Measurements from ENCODE around the gene DNAJB1. TPM values are rescaled to one million over a fixed set of nuclear protein-coding genes. Genes with fewer than 3 reads are reported as not detected.

DNAJB1 gene
- total RNA-seq, 1 experiment from 2014 or later = 126 TPM

DNA sequence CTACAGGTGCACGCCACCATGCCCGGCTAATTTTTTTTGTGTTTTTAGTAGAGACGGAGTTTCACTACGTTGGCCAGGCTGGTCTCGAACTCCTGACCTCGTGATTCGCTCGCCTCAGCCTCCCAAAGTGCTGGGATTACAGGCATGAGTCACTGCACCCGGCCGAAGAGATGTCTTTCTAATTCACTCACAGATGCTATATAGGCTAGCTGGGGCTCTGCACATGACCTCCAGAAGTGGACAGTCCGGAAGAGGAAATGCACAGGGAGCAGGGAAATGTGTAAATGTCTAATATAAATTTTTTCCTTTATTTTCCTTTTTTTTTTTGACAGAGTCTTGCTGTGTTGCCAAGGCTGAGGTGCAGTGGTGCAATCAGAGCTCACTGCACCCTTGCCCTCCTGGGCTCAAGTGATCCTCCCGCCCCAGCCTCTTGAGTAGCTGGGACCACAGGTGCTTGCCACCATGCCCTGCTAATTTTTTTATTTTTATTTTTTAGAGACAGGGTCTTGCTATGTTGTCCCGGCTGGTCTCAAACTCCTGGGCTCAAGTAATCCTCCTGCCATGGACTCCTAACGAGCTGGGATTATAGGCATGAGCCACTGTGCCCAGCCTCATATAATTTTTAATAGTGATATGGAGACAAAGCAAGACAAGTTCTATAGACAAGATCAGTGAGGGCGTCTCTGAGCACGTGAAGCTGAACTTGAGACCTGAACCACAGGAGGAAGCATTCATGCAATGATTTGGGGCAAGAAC, 30.6 kb downstream of the DNAJB1 start:
- Histone ChIP-seq H3K36me3 (peaks cover 73% of the 10 kb centered on the region), H3K4me3 (no peak overlapping the region), H3K27me3 (replicated peaks) (no peaks in the 10 kb centered on the region), H3K4me1 (replicated peaks) (no peaks in the 10 kb centered on the region), H3K27ac (no peak overlapping the region), H3K9me3 (replicated peaks) (no peaks in the 10 kb centered on the region)
- DNase-seq (ENCODE audit: low read depth in 1 of 2, low spot score in 2 of 2) = no peak

DNA sequence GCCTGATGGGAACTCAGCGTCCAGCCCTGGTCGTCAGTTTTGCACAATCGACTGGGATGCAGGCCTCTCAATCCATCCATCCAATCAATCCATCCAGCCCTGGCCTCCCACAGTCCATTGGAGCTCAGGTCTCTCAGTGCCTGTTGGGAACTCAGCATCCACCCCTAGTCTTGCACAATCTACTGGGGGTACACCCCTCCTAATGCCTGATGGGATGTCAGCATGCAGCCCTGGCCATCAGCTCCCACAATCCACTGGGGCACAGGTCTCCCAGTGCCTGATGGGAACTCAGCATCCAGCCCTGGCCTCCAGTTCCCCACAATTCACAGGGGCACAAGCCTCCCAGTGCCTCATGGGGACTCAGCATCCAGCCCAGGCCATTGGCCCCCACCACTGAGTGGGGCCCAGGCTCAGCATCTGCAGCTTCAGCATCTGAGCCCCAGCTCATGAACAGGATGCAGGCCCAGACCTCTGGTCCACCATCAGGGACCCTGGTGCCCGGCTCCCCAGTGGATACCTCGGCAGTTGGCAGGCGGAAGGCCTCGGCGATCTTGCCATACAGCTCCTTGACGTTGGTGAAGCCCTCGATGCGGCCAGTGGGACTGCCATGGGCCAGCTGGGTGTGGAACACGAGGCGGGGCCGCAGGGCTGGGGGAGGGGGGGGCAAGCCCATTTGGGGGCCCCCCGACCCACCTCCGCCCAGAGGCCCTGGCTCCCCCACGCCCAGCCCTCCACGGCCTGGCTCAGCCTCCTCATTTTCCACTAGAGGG, 35.8 kb downstream of the DNAJB1 start:
- Histone ChIP-seq H3K36me3 (peaks cover 79% of the 10 kb centered on the region), H3K4me3 (no peak overlapping the region), H3K9me3 (replicated peaks) (no peaks in the 10 kb centered on the region), H3K27me3 (replicated peaks) (no peaks in the 10 kb centered on the region), H3K4me1 (replicated peaks) (no peaks in the 10 kb centered on the region), H3K27ac (no peak overlapping the region)
- no peak for DNase-seq (ENCODE audit: low read depth in 1 of 2, low spot score in 2 of 2)

DNA sequence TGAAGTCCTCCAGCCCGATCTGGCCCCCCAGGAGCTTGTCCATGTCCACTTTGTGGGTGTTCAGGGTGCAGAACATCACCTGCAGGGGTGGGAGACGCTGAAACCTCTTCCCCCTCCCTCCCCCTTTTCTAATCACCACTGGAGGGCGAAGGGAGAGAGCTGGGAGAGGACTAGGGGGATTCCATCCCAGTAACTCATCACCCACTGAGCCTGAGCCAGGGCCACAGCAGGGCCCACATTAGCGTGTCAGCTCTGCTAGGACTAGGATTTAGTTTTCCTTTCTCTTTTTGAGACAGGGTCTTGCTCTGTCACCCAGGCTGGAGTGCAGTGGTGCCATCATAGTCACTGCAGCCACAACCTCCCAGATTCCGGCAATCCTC, 37.5 kb downstream of the DNAJB1 start:
- H3K9me3 ChIP-seq (replicated peaks) = no peaks in the 10 kb centered on the region
- peaks cover 70% of the 10 kb centered on the region for H3K36me3 ChIP-seq
- H3K4me3 ChIP-seq = no peak overlapping the region
- no peak for DNase-seq (ENCODE audit: low read depth in 1 of 2, low spot score in 2 of 2)
- peaks cover 4% of the 10 kb centered on the region for H3K4me1 ChIP-seq (replicated peaks)
- no peaks in the 10 kb centered on the region for H3K27me3 ChIP-seq (replicated peaks)
- no peak overlapping the region for H3K27ac ChIP-seq

DNA sequence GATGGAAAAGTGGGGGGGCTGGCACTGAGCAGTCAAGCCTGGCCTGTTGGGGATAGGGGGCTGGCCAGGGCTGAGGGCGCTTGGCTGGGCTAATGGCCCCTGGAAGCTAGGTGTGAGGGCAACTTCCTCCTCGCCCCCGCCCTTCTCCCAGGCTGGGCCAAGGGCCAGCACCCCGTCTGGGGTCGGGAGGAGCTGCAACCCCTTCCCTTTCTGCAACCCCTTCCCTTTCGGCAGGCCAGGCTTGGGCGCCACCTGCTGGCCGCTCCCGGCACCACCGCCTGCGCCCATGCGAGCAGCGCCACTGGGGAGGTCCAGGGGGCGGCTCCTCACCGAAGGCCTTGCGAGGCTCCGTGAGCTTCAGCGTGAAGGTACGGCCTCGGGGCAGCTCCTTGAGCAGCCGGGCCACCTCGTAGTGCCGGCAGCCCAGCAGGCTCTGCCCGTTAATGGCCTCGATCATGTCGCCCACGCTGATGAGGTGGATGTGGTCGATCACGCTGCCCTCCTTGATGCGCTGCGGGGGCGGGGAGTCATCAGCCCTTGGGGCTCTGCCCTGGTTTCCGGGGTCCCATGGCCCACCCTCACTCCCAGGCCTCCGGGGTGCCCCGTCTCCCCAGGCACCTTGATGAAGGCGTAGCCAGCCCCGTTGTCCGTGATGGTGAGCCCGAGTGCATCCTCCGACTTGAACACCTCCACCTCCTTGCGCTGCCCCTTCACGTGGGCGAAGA, 38.1 kb downstream of the DNAJB1 start:
- Histone ChIP-seq H3K4me3 (no peak overlapping the region), H3K4me1 (replicated peaks) (peaks cover 9% of the 10 kb centered on the region)

DNA sequence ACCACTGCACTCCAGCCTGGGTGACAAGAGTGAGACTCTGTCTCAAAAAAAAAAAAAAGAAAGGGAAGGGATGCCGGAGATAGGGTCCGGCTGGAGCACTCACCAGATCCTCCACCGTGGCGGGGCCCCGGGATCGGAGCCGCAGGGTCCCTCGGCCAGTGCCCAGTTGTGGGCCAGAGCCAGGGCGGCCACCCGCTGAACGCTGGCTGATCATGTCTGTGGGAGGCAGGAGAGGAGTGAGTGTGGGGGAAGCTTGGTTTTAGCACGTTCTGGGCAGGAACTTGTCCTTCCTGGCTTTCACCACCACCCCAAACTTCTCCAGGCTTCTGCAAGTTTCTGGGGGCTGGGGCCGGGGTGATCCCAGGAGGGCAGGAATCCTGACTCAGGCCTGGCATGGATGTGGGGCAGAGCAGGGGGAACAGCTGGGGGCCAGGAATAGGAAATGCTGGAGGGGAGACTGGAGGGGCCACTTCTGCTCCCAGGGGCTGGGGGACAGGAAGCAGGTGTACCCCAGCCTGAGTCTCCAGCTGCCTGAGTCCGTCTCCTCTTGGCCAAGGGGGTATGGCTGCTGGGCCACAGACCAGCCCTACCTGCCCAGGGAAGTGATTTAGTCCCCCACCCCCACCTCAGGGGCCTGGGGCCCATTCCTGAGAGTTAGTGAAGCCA, 38.8 kb downstream of the DNAJB1 start:
- DNase-seq (ENCODE audit: low read depth in 1 of 2, low spot score in 2 of 2) = no peak
- no peak overlapping the region for H3K4me3 ChIP-seq
- H3K9me3 ChIP-seq (replicated peaks) = no peaks in the 10 kb centered on the region
- peaks cover 13% of the 10 kb centered on the region for H3K4me1 ChIP-seq (replicated peaks)
- H3K27me3 ChIP-seq (replicated peaks) = peaks cover 6% of the 10 kb centered on the region; the same call in 1 of the 2 replicates
- peaks cover 66% of the 10 kb centered on the region for H3K36me3 ChIP-seq
- no peak overlapping the region for H3K27ac ChIP-seq

More for the DNA sequence above, 38.1 kb downstream of the DNAJB1 start:
- peaks cover 69% of the 10 kb centered on the region for H3K36me3 ChIP-seq
- peaks cover under 1% of the 10 kb centered on the region; the same call in 1 of the 2 replicates for H3K27me3 ChIP-seq (replicated peaks)
- H3K9me3 ChIP-seq (replicated peaks) = no peaks in the 10 kb centered on the region
- H3K27ac ChIP-seq = no peak overlapping the region
- no peak for DNase-seq (ENCODE audit: low read depth in 1 of 2, low spot score in 2 of 2)

DNA sequence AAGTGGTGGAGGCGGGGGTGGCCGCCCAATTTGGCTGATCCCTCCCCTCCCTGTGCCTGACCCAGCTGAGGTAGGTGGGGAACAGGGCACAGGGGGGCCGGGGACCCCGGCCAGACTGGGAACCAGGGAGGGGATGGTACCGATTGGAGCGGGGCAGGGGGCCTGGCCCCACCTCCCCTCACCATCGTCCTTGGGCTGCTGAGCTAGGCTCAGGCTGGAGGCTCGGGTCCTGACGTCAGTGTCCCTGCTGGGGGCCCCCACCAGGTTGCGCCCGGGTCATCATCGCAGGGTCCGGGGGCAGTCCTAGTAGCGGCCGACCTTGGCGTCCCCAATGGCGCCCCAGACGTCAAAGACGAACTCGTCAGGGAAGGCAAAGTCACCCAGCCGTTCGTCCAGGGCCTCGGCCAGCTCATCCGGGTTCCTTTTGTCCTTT, 40.1 kb downstream of the DNAJB1 start:
- H3K27ac ChIP-seq = no peak overlapping the region
- peaks cover 7% of the 10 kb centered on the region; the same call in 1 of the 2 replicates for H3K27me3 ChIP-seq (replicated peaks)
- no peak overlapping the region for H3K4me3 ChIP-seq
- no peaks in the 10 kb centered on the region for H3K9me3 ChIP-seq (replicated peaks)
- peaks cover 13% of the 10 kb centered on the region for H3K4me1 ChIP-seq (replicated peaks)
- H3K36me3 ChIP-seq = peaks cover 56% of the 10 kb centered on the region
- DNase-seq (ENCODE audit: low read depth in 1 of 2, low spot score in 2 of 2) = no peak

DNA sequence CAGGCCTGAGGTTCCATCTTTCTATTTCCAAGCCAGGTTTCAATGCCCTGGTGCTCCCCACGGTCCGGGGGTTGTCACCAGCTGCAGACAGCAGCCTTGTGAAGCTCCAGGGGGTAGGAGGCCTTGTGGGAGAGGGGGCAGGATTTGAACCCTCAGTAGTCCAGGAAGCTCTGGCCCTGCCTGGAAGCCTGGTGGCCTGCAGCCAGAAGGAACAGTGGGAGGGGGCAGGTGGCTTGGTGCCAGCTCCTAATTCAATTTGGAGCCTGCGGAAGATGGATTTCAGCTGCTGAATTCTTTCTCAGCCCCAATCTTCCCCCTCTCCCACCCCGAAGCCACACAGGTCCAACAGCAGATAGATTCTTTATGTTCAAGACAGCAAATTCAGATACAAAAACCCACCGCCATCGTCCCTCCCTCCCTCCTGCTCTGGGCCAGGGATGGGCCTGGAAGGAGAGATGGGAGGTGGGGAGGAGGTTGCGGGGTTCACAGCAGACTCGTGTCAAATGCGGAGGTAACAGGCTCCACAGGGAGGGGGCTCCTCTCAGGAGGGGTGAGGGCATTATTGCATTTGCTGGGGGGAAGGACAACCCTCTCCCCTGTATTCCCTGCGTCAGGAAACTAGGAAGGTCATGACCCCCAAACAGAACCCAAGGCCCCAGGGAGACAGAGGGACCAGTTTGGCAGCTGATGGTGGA, 40.6 kb downstream of the DNAJB1 start:
- DNase-seq (ENCODE audit: low read depth in 1 of 2, low spot score in 2 of 2) = no peak
- Histone ChIP-seq H3K4me1 (replicated peaks) (peaks cover 15% of the 10 kb centered on the region), H3K9me3 (replicated peaks) (no peaks in the 10 kb centered on the region), H3K27me3 (replicated peaks) (peaks cover 8% of the 10 kb centered on the region; the same call in 1 of the 2 replicates), H3K36me3 (peaks cover 51% of the 10 kb centered on the region), H3K4me3 (no peak overlapping the region), H3K27ac (no peak overlapping the region)

DNA sequence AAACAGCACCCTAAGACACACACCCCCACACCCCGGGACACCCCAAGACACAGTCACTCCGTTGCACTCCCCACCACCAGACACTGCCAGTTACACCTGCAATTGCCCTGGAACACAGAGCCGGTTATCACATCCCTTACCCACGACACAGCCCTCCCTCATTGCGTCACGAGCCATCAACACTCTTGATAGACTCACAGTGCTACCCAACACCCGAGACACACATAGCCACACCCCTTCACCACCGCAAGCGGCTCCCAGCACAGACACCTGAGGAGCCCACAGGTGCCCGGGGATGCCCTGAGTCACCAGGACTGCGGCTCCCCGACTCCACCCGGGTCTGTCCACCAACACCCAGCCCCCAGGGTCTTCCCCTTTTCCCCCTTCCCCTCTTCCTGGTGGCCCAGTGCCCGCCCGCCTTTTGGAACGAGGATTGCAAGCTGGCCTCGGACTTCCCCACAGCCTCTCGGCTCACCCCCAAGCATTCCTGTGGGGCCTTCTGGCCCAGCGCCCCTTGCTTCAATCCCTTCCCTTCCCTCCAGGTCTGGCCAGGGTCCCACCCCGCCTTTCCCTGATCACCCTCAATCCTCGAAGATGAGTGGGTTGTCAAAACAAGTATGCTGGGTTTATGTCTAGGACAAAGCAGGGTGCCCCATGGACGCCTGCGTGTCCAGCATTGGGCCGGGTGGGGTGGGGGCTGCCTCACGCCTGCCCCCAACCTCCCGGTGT, 41.4 kb downstream of the DNAJB1 start:
- Histone ChIP-seq H3K27ac (no peak overlapping the region), H3K4me3 (no peak overlapping the region), H3K36me3 (peaks cover 43% of the 10 kb centered on the region), H3K4me1 (replicated peaks) (peaks cover 22% of the 10 kb centered on the region), H3K27me3 (replicated peaks) (peaks cover 8% of the 10 kb centered on the region; the same call in 1 of the 2 replicates), H3K9me3 (replicated peaks) (0 out of 2 replicates have a peak, but pooled peaks cover 2% of the 10 kb centered on the region)
- no peak for DNase-seq (ENCODE audit: low read depth in 1 of 2, low spot score in 2 of 2)

DNA sequence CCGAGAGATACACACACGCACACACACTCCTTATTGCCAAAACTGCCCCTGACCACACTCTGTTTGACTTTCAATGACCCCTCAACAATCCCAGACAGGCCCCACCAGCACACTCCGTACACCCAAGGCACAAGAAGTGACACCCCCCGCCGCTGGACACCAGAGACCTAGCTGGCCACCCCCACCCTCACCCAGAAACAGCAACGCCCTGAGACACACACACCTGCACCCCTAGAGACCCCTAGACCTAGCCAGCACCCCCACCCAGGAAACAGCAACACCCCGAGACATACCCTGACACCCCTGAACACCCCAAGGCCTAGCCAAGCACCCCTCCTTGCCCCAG, 41.9 kb downstream of the DNAJB1 start:
- 0 out of 2 replicates have a peak, but pooled peaks cover 2% of the 10 kb centered on the region for H3K9me3 ChIP-seq (replicated peaks)
- peaks cover 41% of the 10 kb centered on the region for H3K36me3 ChIP-seq
- H3K4me1 ChIP-seq (replicated peaks) = peaks cover 23% of the 10 kb centered on the region
- H3K4me3 ChIP-seq = no peak overlapping the region
- H3K27me3 ChIP-seq (replicated peaks) = peaks cover 8% of the 10 kb centered on the region; the same call in 1 of the 2 replicates
- DNase-seq (ENCODE audit: low read depth in 1 of 2, low spot score in 2 of 2) = no peak
- no peak overlapping the region for H3K27ac ChIP-seq

DNA sequence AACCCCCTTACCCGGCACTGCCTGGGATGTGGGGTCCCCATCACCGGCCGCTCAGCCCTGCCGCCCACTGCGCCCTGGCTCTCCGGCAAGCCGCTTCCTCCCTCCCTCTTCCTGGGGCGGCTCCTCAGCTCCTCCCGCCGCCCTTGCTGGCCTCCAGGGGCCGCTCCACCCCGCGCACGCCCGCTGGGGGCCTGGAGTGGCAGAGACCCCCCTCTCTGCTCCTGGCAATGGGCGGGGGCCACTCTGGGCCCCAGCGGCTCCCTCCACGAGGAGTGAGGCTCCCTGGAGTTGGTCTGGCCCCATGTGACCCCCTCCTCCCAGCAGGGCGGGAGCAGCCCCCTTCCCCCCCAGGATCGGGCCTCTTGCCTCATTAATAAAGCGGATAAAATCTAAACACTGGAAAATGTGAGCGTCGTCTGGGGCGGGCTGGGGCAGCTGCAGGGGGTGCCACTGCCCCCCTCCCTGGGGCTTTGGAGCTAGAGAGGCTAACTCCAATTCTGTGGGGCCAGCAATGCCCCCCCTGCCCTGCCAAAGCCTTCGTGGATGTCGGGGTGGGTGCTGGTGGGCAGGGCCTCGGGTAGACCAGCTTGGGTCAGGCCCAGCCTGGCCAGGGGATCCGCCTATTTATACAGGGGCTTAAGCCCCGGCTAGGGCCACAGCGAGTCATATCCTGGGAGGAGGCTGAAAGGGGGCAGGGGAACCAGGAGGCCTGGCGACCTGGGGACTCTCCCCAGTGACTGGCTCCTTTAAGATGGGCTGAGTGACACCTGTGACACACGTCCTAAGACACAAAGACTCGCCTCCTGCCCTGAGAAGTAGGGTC, 42.7 kb downstream of the DNAJB1 start, which contains the start of gene PTGER1:
TSS of gene PTGER1 (minus strand) at position 104 of the 823 bp plus-strand sequence. CDS start 1,034 bp downstream, outside the sequence.
- peaks cover 32% of the 10 kb centered on the region for H3K36me3 ChIP-seq
- 0 out of 2 replicates have a peak, but pooled peaks cover 2% of the 10 kb centered on the region for H3K9me3 ChIP-seq (replicated peaks)
- no peak within 1 kb of the TSS for H3K4me3 ChIP-seq
- H3K27ac ChIP-seq = no peak within 1 kb of the TSS
- peaks cover 8% of the 10 kb centered on the region; the same call in 1 of the 2 replicates for H3K27me3 ChIP-seq (replicated peaks)
- no peak for DNase-seq (ENCODE audit: low read depth in 1 of 2, low spot score in 2 of 2)
- H3K4me1 ChIP-seq (replicated peaks) = peaks cover 23% of the 10 kb centered on the region

DNA sequence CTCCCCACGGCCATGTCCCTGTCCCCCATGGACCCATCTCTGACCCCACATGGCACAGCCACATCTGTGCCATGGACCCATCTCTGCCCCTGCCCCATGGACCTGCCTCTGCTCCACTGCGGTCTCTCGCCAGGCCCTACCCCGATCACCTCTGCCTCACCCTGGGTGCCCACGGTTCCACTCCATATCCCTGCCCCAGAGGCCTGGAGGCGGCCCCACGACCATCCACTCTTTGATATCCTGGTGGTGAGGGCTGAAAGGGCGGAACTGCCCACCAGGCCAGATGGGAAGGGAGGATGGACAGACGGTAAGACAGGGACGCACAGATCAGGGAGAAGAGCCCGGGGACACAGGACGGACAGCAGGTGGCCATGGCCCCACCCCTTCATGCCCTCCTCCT, 43.4 kb downstream of the DNAJB1 start:
- no peak overlapping the region for H3K27ac ChIP-seq
- no peak overlapping the region for H3K4me3 ChIP-seq

More for the DNA sequence above, 43.4 kb downstream of the DNAJB1 start:
- peaks cover 8% of the 10 kb centered on the region; the same call in 1 of the 2 replicates for H3K27me3 ChIP-seq (replicated peaks)
- DNase-seq (ENCODE audit: low read depth in 1 of 2, low spot score in 2 of 2) = no peak
- 0 out of 2 replicates have a peak, but pooled peaks cover 2% of the 10 kb centered on the region for H3K9me3 ChIP-seq (replicated peaks)
- peaks cover 23% of the 10 kb centered on the region for H3K4me1 ChIP-seq (replicated peaks)
- peaks cover 30% of the 10 kb centered on the region for H3K36me3 ChIP-seq
